A673 (cell line): ENCODE results near the gene UHRF2.

Source experiments
- CTCF ChIP-seq: fragments of 300-800, 200-600 bp; sonication (generic); conservative IDR thresholded peaks from 2 replicates; pipeline ENCODE4 v1.5.1; 2017; ENCODE audit warnings: low read depth, mild to moderate bottlenecking, antibody characterized with exemption, low read length, moderate library complexity, mixed read lengths
- EZH2 ChIP-seq: fragments of 200-600 bp; sonication (generic); IDR thresholded peaks from 2 replicates; pipeline ENCODE4 v1.6.1; 2017; ENCODE audit warnings: borderline replicate concordance, low read depth, mild to moderate bottlenecking, mixed read lengths, antibody characterized with exemption, low read length; ENCODE audit not compliant: poor library complexity, severe bottlenecking

- TF ChIP-seq CTCF = no peak
- TF ChIP-seq EZH2 = no peak
Measured at GRCh38 chr9:6551136-6551535, 138.1 kb downstream of the UHRF2 start.
